ENCODE measurements around the gene MLNR.

GRCh38 chr13:49259586-49259985 is 39.4 kb downstream of the MLNR start:
- TF ChIP-seq CTCF (IDR thresholded peaks at IDR 0.05; ENCODE audit: insufficient read depth, low read length) (no peak), POLR2AphosphoS5 (IDR thresholded peaks at IDR 0.05; ENCODE audit: low read depth) (no peak), REST (IDR thresholded peaks at IDR 0.05; ENCODE audit: insufficient replicate concordance, low read depth) (no peak), GABPA (IDR thresholded peaks at IDR 0.05; ENCODE audit: low read depth) (no peak)
